ENCODE data around the gene UBE2L6.

GRCh38 chr11:57546451-57546850, 21.0 kb downstream of the UBE2L6 start:
- TF ChIP-seq, protein P1, sequence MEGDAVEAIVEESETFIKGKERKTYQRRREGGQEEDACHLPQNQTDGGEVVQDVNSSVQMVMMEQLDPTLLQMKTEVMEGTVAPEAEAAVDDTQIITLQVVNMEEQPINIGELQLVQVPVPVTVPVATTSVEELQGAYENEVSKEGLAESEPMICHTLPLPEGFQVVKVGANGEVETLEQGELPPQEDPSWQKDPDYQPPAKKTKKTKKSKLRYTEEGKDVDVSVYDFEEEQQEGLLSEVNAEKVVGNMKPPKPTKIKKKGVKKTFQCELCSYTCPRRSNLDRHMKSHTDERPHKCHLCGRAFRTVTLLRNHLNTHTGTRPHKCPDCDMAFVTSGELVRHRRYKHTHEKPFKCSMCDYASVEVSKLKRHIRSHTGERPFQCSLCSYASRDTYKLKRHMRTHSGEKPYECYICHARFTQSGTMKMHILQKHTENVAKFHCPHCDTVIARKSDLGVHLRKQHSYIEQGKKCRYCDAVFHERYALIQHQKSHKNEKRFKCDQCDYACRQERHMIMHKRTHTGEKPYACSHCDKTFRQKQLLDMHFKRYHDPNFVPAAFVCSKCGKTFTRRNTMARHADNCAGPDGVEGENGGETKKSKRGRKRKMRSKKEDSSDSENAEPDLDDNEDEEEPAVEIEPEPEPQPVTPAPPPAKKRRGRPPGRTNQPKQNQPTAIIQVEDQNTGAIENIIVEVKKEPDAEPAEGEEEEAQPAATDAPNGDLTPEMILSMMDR (IDR thresholded peaks at IDR 0.05) = no peak
- TF ChIP-seq POLR2A (IDR thresholded peaks at IDR 0.05) (no peak), POLR2AphosphoS5 (IDR thresholded peaks at IDR 0.05) (no peak)

All from breast epithelium (tissue), 3 donors.